Neuronal stem cell (in vitro differentiated cells): ENCODE measurements around the gene ANGEL1.

Source experiments
- DNase-seq: peaks from one replicate; pipeline ENCODE4 v3.0.0-alpha.2; 2013; ENCODE audit warnings: low spot score
- H2AFZ ChIP-seq: one replicate; pipeline ENCODE4 v1.6.1; 2013; ENCODE audit warnings: mild to moderate bottlenecking, low read length, inconsistent platforms
- H2AK5ac ChIP-seq: 2 replicates; pipeline ENCODE4 v1.6.1; 2013; ENCODE audit warnings: low read depth, mild to moderate bottlenecking, inconsistent platforms, low read length, moderate library complexity, mixed read lengths
- H2BK120ac ChIP-seq: 2 replicates; pipeline ENCODE4 v1.6.1; 2013; ENCODE audit warnings: low read depth, mild to moderate bottlenecking, inconsistent platforms, low read length, moderate library complexity, mixed read lengths
- H2BK12ac ChIP-seq: one replicate; pipeline ENCODE4 v1.6.1; 2013; ENCODE audit warnings: low read length, inconsistent platforms
- H2BK15ac ChIP-seq: 2 replicates; pipeline ENCODE4 v1.6.1; 2013; ENCODE audit warnings: mild to moderate bottlenecking, low read length, inconsistent platforms, mixed read lengths
- H2BK5ac ChIP-seq: one replicate; pipeline ENCODE4 v1.6.1; 2013; ENCODE audit warnings: inconsistent platforms, mild to moderate bottlenecking, low read length, moderate library complexity
- H3K14ac ChIP-seq: one replicate; pipeline ENCODE4 v1.6.1; 2013; ENCODE audit warnings: low read length, inconsistent platforms
- H3K18ac ChIP-seq: 2 replicates; pipeline ENCODE4 v1.6.1; 2013; ENCODE audit warnings: low read length, inconsistent platforms
- H3K23ac ChIP-seq: 2 replicates; pipeline ENCODE4 v1.6.1; 2013; ENCODE audit warnings: low read depth, mild to moderate bottlenecking, mixed read lengths, low read length, inconsistent platforms; ENCODE audit not compliant: poor library complexity
- H3K27ac ChIP-seq: replicated peaks from 3 replicates; pipeline ENCODE4 v1.5.1; 2013; ENCODE audit warnings: low read length, inconsistent platforms
- H3K27me3 ChIP-seq, 3 experiments: 2 replicates each; pipeline ENCODE4 v1.6.1; 2013; ENCODE audit warnings: low read length in 3 of 3, mild to moderate bottlenecking in 2 of 3, inconsistent platforms in 1 of 3, low read depth in 1 of 3, mixed read lengths in 1 of 3, moderate library complexity in 1 of 3; ENCODE audit not compliant: control insufficient read depth in 3 of 3, insufficient read depth in 3 of 3
- H3K36me3 ChIP-seq, 2 donors: replicated peaks in 1 of 2; 2 replicates each; pipeline ENCODE4 v1.6.1; 2013; ENCODE audit warnings: low read length in 2 of 2; ENCODE audit not compliant: control insufficient read depth in 2 of 2, insufficient read depth in 2 of 2
- H3K4ac ChIP-seq: 2 replicates; pipeline ENCODE4 v1.6.1; 2013; ENCODE audit warnings: inconsistent platforms, mild to moderate bottlenecking, low read length, moderate library complexity
- H3K4me1 ChIP-seq, 2 donors: 1 replicate in 1 of 2; 2 replicates in 1 of 2; pipeline ENCODE4 v1.6.1; 2013; ENCODE audit warnings: low read length in 2 of 2, low read depth in 1 of 2; ENCODE audit not compliant: control insufficient read depth in 2 of 2, insufficient read depth in 1 of 2
- H3K4me2 ChIP-seq: one replicate; pipeline ENCODE4 v1.6.1; 2013; ENCODE audit warnings: mild to moderate bottlenecking, low read length, inconsistent platforms; ENCODE audit not compliant: insufficient read depth, poor library complexity, severe bottlenecking
- H3K4me3 ChIP-seq, 2 donors: 2 replicates each; pipeline ENCODE4 v1.5.1; 2013; ENCODE audit warnings: low read length in 2 of 2, mild to moderate bottlenecking in 2 of 2, inconsistent platforms in 1 of 2, moderate library complexity in 1 of 2
- H3K79me1 ChIP-seq: one replicate; pipeline ENCODE4 v1.6.1; 2013; ENCODE audit warnings: low read depth, mild to moderate bottlenecking, inconsistent platforms, low read length, moderate library complexity
- H3K9ac ChIP-seq: one replicate; pipeline ENCODE4 v1.6.1; 2013; ENCODE audit warnings: mild to moderate bottlenecking, low read depth, low read length, inconsistent platforms; ENCODE audit not compliant: poor library complexity
- H3K9me3 ChIP-seq, 2 donors: replicated peaks in 1 of 2; 2 replicates each; pipeline versions ENCODE3 to v1.6.1; 2013; ENCODE audit warnings: low read length in 2 of 2, mild to moderate bottlenecking in 2 of 2, inconsistent platforms in 1 of 2, low read depth in 1 of 2, mixed read lengths in 1 of 2, moderate library complexity in 1 of 2; ENCODE audit not compliant: control insufficient read depth in 2 of 2, insufficient read depth in 1 of 2
- H4K8ac ChIP-seq: one replicate; pipeline ENCODE4 v1.6.1; 2013; ENCODE audit warnings: low read depth, mild to moderate bottlenecking, inconsistent platforms, low read length, moderate library complexity
- H4K91ac ChIP-seq: one replicate; pipeline ENCODE4 v1.6.1; 2013; ENCODE audit warnings: low read length, low read depth, mild to moderate bottlenecking, inconsistent platforms; ENCODE audit not compliant: poor library complexity
- WGBS, 2 donors: extraction: QIAGEN DNeasy Blood & Tissue Kit; methylation state at CpG; one replicate each; pipeline ENCODE4 v1.1.7; 2013; ENCODE audit warnings: missing lambda C conversion rate in 2 of 2, mixed read lengths in 1 of 2; ENCODE audit not compliant: insufficient read length in 2 of 2, insufficient replicate concordance in 1 of 2; ENCODE audit errors: extremely low coverage in 2 of 2; 5-methylcytosine and 5-hydroxymethylcytosine counted together

ANGEL1 gene

GRCh38 chr14:76752744-76753143, 59.9 kb downstream of the ANGEL1 start:
- Histone ChIP-seq H3K4me3 (no peak overlapping the region), H3K27ac (no peak overlapping the region), H3K14ac (no peak overlapping the region), H3K4me2 (no peak overlapping the region), H4K8ac (no peak overlapping the region), H3K79me1 (no peaks in the 10 kb centered on the region), H2BK5ac (no peak overlapping the region), H2AK5ac (no peak overlapping the region), H3K18ac (no peak overlapping the region), H4K91ac (no peak overlapping the region), H3K9me3 (no peaks in the 10 kb centered on the region), H3K4ac (no peak overlapping the region), H2BK120ac (no peak overlapping the region), H2BK15ac (no peak overlapping the region), H3K9ac (no peak overlapping the region), H3K4me1 (peaks cover 0 to 2% of the 10 kb centered on the region in 2 donors), H3K27me3 (no peaks in the 10 kb centered on the region), H3K36me3 (no peaks in the 10 kb centered on the region), H3K23ac (no peak overlapping the region), H2AFZ (no peak overlapping the region), H2BK12ac (no peak overlapping the region)
- DNase-seq = no peak
- no CpG with 5 or more reads among the region's 6 CpGs for WGBS, 2 donors

GRCh38 chr14:76742966-76743365, 69.7 kb downstream of the ANGEL1 start:
- H3K9me3 ChIP-seq = peaks cover 5 to 8% of the 10 kb centered on the region in 2 donors
- H2BK12ac ChIP-seq = no peak overlapping the region
- H3K18ac ChIP-seq = no peak overlapping the region
- H2AK5ac ChIP-seq = no peak overlapping the region
- H3K4me3 ChIP-seq = no peak overlapping the region
- H3K27me3 ChIP-seq = no peaks in the 10 kb centered on the region
- no peak overlapping the region for H3K4me2 ChIP-seq
- WGBS, 2 donors = no CpG with 5 or more reads among the region's 7 CpGs
- H3K14ac ChIP-seq = no peak overlapping the region
- H2BK5ac ChIP-seq = no peak overlapping the region
- no peaks in the 10 kb centered on the region for H3K79me1 ChIP-seq
- no peak overlapping the region for H2AFZ ChIP-seq
- H3K27ac ChIP-seq = no peak overlapping the region
- no peak for DNase-seq
- no peak overlapping the region for H3K9ac ChIP-seq
- no peak overlapping the region for H2BK15ac ChIP-seq
- no peak overlapping the region for H3K23ac ChIP-seq
- no peak overlapping the region for H4K91ac ChIP-seq
- H2BK120ac ChIP-seq = no peak overlapping the region
- no peak overlapping the region for H4K8ac ChIP-seq
- H3K36me3 ChIP-seq = no peaks in the 10 kb centered on the region
- H3K4ac ChIP-seq = no peak overlapping the region
- no peaks in the 10 kb centered on the region for H3K4me1 ChIP-seq

- H3K36me3 ChIP-seq = no peaks in the 10 kb centered on the region
- no peak overlapping the region for H3K9ac ChIP-seq
- H3K4ac ChIP-seq = no peak overlapping the region
- H3K27me3 ChIP-seq = no peaks in the 10 kb centered on the region
- no peak overlapping the region for H2BK12ac ChIP-seq
- H4K8ac ChIP-seq = no peak overlapping the region
- H4K91ac ChIP-seq = no peak overlapping the region
- H3K14ac ChIP-seq = no peak overlapping the region
- no peaks in the 10 kb centered on the region for H3K79me1 ChIP-seq
- no peak overlapping the region for H2AK5ac ChIP-seq
- no peak overlapping the region for H3K27ac ChIP-seq
- no peak for DNase-seq
- H3K9me3 ChIP-seq = peaks cover 5 to 8% of the 10 kb centered on the region in 2 donors
- H3K4me3 ChIP-seq = peak overlapping the region in 1 of 2 donors; percentile 62
- H2AFZ ChIP-seq = no peak overlapping the region
- no peak overlapping the region for H3K18ac ChIP-seq
- no peak overlapping the region for H3K23ac ChIP-seq
- H2BK15ac ChIP-seq = no peak overlapping the region
- H2BK5ac ChIP-seq = no peak overlapping the region
- no peaks in the 10 kb centered on the region for H3K4me1 ChIP-seq
- H2BK120ac ChIP-seq = no peak overlapping the region
- H3K4me2 ChIP-seq = no peak overlapping the region
- WGBS, 2 donors = no CpG with 5 or more reads among the region's 6 CpGs
These were observed 70.5 kb downstream of the ANGEL1 start for GRCh38 chr14:76742185-76742584.

GRCh38 chr14:76741074-76741473, 71.6 kb downstream of the ANGEL1 start:
- no peak overlapping the region for H3K27ac ChIP-seq
- peaks cover 5 to 8% of the 10 kb centered on the region in 2 donors for H3K9me3 ChIP-seq
- H2BK15ac ChIP-seq = no peak overlapping the region
- no peaks in the 10 kb centered on the region for H3K36me3 ChIP-seq
- no peak for DNase-seq
- H3K4me1 ChIP-seq = no peaks in the 10 kb centered on the region
- no peak overlapping the region for H3K9ac ChIP-seq
- H4K8ac ChIP-seq = no peak overlapping the region
- H2BK120ac ChIP-seq = no peak overlapping the region
- H4K91ac ChIP-seq = no peak overlapping the region
- H3K27me3 ChIP-seq = no peaks in the 10 kb centered on the region
- no peak overlapping the region for H3K23ac ChIP-seq
- no peak overlapping the region for H3K4me3 ChIP-seq
- H3K18ac ChIP-seq = no peak overlapping the region
- no peaks in the 10 kb centered on the region for H3K79me1 ChIP-seq
- H2BK5ac ChIP-seq = no peak overlapping the region
- H3K4ac ChIP-seq = no peak overlapping the region
- no CpG with 5 or more reads among the region's 1 CpG for WGBS, 2 donors
- no peak overlapping the region for H2AFZ ChIP-seq
- H3K14ac ChIP-seq = no peak overlapping the region
- no peak overlapping the region for H2BK12ac ChIP-seq
- H2AK5ac ChIP-seq = no peak overlapping the region
- no peak overlapping the region for H3K4me2 ChIP-seq
